Right kidney (tissue), 1 donor: Measurements from ENCODE around the gene PROM2.
"Not testable (repeated sequence)": the region's sequence is repeated elsewhere in the genome, so short reads cannot be mapped to it uniquely, and the experiment has no call there.

Source experiments
- DNase-seq: peaks from one replicate; pipeline ENCODE4 v3.0.0-alpha.2; 2016

Gene PROM2

DNA sequence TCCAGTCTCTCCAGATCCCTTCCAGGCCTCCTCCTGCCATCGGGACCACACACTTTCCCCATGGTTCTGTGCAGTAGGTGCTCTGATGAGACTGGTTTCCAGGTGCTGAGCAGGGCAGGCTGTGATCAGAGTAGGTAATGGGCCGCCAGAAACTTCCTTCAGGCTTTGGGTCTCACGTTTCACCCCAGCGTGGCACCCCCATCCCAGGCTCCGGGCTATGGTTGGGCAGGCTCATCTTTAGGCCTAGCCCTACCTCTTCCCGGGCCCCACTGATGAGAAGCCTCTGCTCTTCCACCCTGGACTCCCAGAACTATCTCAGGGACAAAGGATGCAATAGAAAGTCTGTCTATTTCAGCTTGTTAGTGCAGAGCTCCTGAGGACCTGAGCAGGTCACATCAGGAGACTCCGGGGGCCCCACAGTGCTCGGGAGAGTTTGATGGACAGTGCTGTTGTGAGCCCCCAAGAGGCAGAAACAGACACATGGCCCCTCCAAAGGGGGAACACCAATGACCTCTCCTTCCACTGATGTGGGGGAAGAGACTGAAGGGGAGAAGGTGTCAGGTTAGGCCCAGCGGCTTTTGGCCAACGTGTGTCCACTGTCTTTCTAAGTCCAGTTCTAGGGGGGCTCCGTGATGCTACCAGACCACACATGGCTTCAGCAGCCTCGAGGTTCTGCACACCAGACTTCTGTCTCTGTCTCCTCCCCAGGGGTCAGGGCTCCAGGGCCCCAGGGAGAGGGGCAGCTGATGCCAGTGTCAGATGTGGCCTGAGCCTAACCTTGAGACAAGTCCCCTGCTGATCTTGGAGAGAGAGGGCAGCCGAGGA is 5.8 kb upstream of the PROM2 start:
- no peak for DNase-seq

DNA sequence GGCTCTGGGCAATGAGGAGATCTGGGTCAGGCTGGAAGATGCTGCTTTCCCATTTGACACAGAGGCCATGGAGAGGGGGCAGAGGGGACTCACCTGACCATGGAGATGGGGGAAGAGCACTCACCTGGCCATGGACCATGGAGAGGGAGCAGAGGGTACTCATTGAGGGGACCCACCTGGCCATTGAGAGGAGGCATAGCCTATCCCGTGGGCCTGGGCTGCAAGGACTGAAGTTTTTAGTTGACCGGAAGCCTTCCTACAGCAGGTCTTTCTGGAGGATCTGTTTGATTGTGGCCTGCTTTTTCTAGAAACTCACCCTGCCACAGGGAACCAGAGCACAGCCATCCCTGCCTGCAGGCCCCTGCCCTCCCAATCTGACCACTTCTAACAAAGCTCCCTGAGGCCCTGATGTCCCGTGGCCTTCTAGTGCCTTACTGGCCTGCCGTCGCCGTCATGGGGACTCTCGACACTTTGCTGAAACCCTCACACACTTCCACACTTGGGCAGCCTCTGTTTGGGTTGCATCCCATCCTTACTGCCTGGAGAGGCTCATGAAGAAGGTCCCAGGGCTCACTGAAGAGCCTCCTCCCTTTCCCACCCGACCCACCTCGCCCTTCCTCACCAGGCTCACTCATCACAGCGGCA is 5.1 kb upstream of the PROM2 start:
- no peak for DNase-seq

GRCh38 chr2:95269745-95270144 is 4.5 kb upstream of the PROM2 start:
- DNase-seq = not testable (repeated sequence)

DNA sequence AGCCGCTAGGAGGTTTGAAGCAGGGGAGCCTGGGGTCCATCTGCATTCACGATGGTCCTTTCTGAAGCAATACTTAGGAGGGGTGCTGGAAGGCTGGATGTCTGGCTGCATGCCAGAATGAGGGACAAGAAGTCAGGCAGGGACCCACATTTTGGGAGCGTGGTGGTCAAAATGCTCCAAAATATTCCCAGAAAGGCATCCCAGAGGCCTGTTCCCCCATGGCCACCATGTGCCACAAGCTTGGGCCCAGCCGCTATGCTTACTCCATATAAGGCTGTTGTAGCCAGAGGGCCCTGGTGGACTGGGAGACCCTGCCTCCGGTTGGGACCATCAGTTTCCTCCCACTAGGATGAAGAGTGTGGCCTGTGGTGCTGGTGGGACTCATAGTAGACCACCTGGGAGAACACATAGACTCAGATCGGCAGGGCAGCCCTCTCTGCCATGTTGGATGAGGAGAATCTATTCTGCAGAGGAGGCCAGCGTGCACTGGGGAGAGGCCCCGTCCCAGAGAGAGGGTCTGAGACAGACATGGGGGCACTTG is 3.6 kb upstream of the PROM2 start:
- DNase-seq = no peak

- no peak for DNase-seq
Measured at GRCh38 chr2:95271381-95271971, 2.8 kb upstream of the PROM2 start.

DNA sequence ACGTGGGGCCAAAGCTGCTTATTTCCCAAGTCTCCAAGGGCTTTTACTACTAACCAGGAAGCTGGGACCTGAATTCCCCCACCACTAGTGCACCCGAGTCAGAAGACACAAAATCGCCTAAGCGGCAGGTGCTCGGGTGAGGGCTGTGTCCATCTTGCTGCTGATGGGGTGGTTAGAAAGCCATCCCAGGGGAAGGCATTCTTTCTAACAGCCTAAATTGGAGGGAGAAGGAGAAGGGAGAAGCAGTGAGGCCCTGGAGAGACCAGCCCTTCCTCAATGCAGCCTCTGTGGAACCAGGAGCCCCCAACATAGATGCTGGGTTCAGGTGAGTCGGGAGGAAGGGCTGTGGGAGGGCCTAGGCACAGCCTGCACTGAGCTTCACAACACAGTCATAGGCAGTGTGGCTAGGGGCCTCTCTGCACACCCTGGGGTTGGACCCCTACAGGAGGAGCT is 1.9 kb upstream of the PROM2 start:
- DNase-seq = no peak

DNA sequence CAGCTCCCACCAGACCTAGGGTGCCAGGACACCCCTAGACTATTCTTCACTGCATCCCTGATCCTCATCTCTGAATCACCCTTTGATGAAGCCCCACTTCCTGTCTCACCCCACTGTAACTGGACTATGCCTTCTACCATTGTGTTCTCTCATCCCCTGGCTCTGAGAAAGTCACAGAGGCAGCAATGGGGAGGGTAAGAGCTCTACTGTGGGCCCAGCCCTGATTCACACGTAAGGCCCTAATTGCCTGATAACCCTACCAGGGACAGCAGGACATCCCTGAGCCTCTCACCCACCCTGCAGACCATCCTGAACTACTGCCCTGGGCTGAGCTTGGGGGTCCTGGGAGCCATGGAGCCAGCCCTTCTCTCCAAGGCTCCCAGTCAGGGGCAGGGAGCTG is 1.5 kb upstream of the PROM2 start:
- DNase-seq = no peak

DNA sequence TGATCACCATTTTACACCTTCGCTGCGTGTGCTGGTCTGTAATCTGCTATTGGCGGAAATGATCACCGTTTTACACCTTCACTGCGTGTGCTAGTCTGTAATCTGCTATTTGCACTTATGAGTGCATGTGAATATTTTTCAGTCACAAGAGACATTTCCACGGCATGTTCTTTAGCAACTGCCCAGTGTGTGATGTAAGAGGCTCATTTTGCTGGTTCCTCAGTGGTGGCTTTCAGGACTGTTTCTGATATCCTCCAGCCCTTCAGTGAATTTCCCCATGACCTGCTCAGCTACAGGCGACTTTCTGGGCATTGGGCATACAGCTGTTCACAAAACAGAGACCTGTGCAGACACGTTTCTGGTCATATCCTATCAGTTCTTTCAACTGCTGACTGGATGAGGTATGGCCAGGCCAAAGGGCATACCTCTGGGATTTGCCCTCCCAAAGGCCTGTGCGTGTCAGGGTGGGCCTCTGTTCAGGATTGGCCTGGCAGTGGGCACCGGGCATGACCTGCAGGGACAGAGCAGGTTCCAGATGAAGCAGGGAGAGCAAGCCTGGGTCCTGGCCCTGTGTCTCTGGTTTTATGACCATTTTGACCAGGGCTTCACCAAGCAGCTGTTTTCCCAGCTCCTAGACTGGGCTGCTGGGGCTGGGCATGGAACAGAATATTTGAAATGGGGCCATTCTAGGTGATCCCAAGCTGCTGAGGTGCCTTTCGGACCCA is 521 bp upstream of the PROM2 start:
- peak; percentile 23 for DNase-seq

- DNase-seq = no peak
Measured at GRCh38 chr2:95275151-95275515, 884 bp downstream of the PROM2 start.

DNA sequence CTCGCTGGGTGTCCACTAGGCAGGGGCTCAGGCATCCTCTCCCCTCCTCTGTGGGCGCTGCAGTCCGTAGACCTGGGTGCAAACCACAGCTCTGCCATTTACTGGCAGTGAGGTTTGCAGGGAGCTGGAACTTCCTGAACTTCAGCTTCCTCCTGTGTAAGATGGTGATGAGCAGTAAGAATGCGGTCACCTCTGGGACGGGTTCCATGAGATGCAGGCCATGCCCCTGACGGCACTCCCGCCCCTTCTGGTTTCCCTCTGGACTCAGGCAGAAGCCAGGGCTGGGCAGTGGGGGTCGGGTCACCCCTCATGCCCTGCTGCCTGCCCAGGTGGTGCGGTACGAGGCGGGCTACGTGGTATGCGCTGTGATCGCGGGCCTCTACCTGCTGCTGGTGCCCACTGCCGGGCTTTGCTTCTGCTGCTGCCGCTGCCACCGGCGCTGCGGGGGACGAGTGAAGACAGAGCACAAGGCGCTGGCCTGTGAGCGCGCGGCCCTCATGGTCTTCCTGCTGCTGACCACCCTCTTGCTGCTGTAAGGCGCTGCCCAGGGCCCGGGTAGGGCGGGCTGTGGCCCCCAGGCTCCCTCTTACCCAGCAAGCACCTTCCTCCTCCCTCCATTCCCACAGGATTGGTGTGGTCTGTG is 1.5 kb downstream of the PROM2 start:
- DNase-seq = no peak

DNA sequence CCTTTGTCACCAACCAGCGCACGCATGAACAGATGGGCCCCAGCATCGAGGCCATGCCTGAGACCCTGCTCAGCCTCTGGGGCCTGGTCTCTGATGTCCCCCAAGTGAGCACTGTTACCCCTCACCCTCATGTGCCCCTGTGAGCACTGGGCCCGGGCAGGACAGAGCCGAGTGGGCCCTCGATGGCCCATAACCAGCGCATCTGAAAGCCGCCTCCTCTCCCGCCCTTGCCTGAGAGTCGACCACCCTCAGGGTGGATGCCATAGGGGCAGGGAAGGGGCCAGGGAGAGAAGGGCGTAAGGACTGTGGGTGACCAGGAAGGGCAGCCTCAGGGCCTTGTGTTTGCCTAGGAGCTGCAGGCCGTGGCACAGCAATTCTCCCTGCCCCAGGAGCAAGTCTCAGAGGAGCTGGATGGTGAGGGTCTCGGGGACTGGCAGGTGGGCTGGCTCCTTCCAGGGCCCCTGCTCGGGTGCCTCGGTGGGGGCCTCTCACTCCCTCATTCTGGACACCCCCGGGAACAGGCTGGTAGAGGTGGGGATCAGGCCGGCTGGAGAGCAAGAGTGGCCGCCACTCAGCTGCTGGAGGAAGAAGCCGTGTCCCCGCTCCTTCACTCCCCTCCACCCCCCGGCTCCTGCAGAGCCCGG is 2.1 kb downstream of the PROM2 start:
- DNase-seq = peak; percentile 20

- DNase-seq = peak; percentile 8
Measured at GRCh38 chr2:95276888-95277245, 2.6 kb downstream of the PROM2 start.

GRCh38 chr2:95277246-95277906 is 3.1 kb downstream of the PROM2 start:
- peak; percentile 51 for DNase-seq

DNA sequence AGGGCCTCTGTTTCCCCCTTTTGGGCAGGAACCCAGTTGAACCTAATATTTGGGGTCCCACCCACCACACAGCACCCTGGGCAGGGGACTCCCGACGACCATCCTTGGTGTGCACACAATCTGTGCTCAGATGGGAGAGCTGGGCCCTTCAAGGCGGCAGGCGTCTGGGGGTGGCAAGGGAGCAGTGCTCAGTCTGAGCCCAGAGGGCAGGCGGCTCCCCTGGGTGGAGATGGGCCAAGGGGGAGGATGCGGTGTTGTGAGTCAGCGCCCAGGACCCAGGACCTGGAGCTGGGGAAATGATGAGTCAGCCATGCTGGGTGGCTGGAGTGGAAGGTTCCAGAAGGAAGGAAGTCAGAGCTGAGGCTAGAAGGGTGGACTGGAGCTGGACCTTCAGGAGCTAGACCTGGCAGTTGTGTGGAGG is 3.8 kb downstream of the PROM2 start:
- DNase-seq = no peak

- no peak for DNase-seq
Measured at GRCh38 chr2:95278637-95279225, 4.5 kb downstream of the PROM2 start.

DNA sequence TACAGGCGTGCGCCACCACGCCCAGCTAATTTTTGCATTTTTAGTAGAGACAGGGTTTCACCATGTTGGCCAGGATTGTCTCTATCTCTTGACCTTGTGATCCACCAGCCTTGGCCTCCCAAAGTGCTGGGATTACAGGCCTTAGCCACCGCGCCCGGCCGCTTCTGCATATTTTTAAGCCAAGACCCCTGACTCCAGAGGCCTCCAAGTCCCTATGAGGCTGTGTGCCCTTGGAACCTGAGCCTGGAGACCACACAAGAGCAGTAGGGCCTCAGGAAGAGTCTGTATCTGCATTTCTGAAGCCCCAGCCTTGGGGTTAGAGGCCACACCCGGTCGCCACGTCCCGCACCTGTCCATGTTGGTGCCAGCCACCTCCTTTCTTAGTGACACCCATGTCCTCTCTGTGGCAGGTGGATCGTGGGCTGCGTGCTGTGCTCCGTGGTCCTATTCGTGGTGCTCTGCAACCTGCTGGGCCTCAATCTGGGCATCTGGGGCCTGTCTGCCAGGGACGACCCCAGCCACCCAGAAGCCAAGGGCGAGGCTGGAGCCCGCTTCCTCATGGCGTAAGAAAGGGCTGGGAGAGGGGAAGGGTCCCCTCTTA is 5.3 kb downstream of the PROM2 start:
- DNase-seq = no peak

GRCh38 chr2:95281071-95281470 is 6.8 kb downstream of the PROM2 start:
- no peak for DNase-seq

- DNase-seq = no peak
Measured at GRCh38 chr2:95281786-95282185, 7.5 kb downstream of the PROM2 start.

GRCh38 chr2:95282458-95282857 is 8.2 kb downstream of the PROM2 start:
- no peak for DNase-seq

DNA sequence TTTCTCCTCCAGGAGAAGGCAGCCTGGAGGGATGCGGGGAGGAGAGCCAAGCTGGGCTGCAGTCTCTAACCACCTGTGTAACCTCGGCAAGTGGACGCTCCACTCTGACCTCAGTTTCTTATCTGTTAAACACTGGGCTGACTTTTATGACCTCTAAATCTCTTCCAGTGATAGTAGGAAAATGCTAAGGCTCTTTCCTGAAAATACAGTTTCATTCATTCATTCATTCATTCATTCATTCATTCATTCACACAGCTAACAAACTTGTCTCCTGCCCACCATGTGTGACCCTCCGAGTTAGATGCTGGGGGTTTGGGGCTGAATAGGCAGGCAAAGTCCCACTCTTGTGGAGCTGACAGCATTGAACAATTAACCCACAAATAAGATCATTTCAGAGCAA is 9.3 kb downstream of the PROM2 start:
- no peak for DNase-seq
